ENCODE results near the gene CCDC83.
"Not testable (repeated sequence)": the region's sequence is repeated elsewhere in the genome, so short reads cannot be mapped to it uniquely, and the experiment has no call there.

Gene CCDC83

DNA sequence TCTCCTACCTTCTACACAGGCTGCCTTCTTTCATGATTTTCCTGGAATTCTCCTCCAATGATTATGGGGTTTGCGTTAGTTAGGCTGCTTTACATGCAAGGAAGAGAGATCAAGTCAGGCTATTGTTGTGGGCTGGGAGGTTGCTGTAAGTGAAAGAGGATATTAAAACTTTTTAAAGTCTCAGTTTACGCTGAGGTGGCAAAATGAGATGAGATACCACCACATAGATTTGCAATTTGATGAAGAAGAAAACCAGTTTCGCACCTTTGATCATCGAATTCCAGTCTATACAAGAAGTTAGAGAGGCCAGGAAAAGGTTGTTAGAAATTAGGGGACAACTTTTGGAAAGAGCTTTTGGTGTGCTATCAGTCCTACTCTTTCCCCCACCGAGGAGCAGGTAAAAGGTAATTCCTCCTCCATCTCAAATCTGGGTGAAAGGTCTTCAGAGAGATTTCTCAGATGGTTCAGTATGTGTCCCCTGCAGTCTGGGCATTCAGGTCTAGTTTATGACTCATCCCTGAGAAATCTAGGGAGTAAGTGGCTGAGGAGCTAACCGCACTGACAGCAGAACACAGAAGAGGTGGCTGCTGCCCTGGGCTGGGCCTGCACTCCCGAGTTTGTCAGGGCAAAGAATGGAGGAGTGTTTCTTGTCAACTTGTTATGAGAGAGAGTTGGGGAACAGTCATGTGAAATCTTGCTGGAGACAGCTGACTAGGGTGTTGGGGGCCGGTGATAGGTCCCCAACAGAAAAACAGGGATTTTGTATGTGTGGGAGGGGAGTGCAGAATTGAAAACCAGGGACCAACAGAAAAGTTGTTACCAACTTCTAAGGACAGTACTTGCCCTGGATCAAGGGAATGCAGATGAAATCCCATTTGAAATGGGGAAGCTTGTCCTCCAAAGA, 34.7 kb downstream of the CCDC83 start:
- no peak for DNase-seq

DNA sequence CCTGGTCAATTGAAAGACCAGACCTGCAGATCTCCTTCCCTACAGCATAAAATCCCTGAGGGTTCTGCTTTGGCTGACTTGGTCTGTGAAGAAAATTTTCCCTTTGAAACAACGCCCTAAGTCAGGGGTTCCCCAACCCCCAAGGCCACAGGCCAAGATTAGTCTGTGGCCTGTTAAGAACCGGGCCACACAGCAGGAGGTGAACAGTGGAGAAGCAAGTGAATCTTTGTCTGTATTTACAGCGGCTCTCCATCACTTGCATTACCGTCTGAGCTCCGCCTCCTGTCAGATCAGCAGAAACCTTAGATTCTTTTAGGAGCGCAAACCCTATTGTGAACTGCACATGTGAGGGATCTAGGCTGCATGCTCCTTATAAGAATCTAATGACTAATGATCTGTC, 38.2 kb downstream of the CCDC83 start:
- DNase-seq: no peak

DNA sequence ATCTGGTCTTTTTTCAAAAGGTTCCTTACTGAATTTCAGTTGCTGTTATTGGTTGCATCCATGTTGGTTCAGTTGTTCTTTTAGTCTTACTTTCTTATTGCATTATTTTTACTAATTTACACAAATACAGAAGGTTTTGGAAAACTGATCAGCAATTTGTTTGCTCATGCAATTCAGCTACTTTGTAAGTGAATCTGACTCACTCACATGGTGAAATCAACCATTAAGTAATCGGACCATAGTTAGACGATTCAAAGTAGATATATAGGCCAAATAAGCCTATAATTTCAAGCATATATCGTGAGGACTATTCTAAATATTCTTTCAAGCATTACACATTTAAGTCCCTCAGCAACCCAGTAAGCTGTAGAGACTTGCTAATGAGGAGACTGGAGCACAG, 41.7 kb downstream of the CCDC83 start:
- DNase-seq: no peak

DNA sequence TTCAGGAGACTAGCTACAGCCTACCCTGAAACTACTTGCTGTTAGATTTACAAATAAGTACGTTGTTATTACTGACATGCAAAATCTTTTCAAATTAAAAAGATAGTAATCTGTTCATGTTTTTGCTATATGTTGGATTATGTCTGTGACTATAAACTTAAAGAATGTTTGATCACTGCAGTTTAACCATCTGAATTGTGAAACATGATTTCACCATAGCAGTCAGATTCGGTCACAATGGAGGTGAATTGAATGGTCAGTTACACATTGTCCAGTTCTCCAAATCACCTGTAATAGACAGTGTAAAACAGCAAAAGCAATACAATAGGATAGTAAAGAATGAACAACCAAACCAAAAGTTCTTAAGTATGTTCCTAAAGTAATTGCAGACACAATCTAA, 43.3 kb downstream of the CCDC83 start:
- no peak for DNase-seq

DNA sequence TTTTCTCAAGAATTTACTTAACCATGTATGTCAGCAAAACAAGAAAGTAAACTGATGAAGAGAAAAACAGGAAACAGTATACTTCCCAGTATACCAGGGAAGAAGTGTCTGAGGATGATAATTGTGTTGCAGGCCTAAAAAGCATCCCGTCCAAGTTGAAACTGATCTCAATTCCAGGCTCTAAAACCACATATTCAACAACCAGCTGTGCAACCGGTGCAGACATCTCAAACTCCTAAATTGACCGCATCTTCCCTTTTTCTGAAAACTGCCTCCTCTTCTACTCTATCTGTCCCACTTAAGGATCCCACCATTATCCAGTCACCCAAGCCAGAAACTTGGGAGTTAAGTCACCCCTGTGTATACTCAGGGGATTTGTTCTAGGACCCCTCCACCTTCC, 47.2 kb downstream of the CCDC83 start:
- no peak for DNase-seq

DNA sequence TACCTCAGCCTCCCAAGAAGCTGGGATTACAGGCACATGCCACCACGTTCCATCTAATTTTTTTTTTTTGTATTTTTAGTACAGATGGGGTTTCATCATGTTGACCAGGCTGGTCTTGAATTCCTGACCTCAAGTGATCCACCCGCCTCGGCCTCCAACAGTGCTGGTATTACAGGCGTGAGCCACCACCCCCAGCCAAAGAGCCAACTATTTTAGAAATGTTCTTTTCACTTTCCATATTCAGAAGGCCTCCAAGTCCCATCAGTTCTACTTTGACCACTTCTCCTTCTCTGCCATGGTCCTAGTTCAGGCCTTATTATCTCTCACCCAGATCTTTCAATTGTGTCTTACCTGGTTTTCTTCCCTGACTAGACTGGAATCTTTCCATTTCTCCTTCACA, 48.2 kb downstream of the CCDC83 start:
- no peak for DNase-seq

DNA sequence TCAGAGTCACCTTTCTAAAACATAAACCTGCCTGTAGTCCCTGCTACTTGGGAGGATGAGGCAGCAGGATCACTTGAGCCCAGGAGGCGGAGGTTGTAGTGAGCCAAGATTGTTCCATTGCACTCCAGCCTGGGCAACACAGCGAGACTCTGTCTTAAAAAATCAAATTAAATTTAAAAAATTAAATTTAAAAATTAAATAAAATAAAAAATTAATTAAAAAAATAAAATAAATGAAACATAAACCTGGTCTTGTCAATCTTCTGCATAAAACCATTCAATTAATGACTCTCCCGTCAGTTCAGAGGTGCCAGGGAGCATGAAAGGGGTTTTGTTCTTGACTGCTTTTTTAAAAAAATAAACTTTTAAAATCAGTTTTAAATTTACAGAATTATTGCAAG, 48.6 kb downstream of the CCDC83 start:
- DNase-seq: no peak

DNA sequence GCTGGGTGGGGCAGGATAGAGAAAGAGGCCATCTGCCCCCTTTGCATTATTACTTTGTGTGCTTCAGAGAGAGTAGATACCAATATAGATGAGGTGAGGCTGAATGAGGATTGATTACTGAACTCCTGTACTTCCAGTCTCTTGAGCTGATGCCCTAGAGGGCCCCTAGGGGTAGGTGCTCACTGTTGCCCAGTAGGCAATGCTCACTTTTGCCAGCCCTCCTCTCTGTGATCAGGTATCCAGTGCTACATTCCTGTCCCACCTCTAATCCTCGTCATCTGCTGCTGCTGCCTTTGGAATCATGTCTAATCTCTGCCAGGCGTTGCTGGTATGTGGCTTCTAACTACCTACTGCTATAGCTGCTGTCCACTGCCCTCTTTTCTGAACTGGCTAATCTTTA, 57.2 kb downstream of the CCDC83 start:
- no peak for DNase-seq

DNA sequence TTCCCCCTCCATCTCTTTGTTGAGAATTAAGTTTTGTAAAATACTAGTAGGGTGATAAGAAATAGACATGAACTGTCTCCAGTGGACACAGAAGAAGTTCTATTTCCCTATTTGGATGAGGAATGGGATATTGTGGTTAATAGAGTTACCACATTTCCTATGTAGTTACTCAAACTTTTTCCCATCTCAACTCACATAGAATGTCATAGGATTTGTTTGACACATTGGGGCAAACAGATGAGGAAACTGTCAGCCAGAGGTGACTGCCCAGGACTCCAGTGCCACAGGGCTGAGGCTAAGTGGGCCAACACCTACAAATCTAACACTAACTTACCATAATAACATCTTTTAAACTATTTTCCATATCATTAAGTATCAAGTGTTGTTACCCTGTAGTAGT, 58.3 kb downstream of the CCDC83 start:
- DNase-seq: no peak

DNA sequence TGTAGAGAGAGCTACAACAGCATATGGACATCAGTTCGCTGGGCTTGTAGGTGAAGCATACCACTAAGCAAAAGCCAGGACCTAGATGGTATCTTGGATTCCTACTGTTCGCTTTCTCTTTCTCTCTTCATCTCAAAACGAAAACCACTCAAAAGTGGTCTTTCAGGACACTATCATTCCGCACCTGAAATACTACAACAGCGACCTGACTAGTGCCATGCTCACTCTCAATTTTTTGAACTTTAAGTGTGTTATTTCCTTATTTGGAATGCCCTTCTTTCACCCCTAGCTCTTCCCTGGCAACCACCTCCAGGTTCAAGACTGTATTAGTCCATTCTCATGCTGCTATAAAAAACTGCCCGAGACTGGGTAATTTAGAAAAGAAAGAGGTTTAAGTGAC, 59.2 kb downstream of the CCDC83 start:
- DNase-seq: no peak

DNA sequence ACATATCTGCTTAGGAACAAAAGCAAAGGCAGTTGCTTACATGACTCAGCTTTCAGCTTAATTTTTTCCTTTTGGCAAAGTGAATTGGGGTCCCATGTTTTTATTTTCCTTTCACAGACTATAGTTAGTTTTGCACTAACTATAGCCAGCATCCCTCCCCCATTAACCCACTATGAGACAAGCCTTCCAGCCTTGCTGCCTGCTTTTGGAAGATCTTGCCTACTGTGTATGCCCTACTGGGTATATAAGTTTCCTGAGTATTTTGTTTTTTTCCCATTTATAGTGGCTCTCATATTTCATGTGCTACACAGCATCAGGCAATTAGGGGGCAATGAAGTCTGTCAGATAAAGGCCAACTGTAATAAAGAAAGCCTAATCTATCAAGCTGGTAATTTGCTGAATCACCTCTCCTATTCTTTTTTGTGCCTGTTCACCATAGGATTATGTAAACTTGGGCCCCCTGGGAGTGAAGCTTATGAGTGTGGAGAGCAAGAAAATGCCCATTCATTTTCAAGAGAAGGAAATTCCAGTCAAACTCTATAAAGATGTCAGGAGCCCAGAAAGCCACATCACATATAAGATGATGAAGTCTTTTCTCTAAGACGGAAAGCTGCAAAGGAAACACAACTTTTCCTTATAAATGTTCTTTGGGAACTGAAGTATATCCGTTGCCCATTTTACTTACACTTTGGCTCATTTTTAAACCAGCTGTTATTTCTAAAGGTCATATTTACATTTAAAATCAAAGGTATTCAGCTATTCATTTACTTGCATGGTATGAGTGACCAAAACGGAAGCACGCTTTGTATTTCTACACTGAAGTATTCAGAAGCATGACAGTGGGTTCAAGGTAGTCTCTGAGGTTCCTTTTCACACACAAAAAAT, 64.0 kb downstream of the CCDC83 start:
- DNase-seq: no peak

DNA sequence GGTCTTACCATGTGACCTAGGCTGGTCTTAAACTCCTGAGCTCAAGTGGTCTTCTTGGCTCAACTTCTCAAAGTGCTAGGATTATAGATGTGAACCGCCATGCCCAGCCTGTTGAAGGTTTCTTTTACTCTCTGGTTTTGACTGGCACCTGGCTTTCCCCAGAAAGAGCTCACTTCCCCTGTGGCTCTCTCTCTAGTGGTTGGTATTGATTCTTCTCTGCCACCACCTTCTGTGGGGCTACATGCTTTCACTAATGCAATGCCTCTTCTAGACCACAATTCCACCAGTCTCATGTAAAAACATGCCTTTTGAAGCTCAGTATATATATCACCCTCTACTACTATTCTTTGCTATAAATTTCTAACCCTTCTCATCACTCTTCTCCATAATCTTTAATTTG, 67.2 kb downstream of the CCDC83 start:
- no peak for DNase-seq

DNA sequence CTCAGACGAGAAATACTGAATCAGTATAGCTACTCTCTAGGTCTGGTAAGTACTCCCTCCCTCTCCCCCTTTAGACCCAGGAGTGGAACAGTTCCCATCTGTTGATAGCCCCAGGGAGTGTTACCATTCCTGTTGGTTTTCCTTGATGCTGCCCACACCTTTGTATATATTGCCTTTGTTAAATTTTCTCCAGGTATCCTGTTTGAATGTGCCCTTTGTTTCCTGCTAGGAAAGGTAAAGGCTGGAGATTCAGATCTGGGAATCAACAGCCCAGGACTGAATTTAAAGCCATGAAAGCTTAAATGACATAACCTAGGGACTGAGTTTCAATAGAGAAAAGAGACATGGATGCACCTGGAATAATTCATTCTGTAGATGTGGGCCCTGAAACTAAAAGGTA, 68.3 kb downstream of the CCDC83 start:
- no peak for DNase-seq

DNA sequence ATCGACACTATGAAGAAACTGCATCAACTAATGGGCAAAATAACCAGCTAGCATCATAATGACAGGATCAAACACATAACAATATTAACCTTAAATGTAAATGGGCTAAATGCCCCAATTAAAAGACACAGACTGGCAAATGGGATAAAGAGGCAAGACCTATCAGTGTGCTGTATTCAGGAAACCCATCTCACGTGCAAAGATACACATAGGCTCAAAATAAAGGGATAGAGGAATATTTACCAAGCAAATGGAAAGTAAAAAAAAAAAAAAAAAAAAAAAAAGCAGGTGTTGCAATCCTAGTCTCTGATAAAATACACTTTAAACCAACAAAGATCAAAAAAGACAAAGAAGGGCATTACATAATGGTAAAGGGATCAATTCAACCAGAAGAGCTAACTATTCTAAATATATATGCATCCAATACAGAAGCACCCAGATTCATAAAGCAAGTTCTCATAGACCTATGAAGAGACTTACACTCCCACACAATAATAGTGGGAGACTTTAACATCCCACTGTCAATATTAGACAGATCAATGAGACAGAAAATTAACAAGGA, 71.6 kb downstream of the CCDC83 start:
- not testable (repeated sequence) for DNase-seq

DNA sequence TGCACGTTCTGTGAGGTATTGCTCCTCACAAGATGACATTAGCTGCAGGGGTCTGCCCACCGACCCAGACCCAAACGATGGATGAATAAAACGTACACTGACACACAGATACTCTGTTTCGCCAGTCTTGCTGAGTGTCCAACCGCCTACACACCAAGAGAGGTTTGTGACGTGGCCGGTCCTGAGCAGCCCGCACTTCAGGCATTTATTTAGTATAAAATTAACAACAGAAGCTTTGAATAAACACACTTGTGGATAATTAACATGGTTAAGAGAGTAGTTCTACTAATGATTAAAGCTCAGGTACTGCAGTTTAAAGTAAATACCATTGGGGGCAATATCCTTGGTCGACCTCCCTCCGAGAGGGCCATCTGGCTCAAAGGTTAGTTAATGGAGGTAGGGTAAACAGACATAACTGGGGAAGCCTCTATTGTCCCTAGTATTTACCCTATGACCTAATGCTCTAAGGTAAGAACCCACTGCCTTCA, 75.7 kb downstream of the CCDC83 start:
- DNase-seq: no peak

DNA sequence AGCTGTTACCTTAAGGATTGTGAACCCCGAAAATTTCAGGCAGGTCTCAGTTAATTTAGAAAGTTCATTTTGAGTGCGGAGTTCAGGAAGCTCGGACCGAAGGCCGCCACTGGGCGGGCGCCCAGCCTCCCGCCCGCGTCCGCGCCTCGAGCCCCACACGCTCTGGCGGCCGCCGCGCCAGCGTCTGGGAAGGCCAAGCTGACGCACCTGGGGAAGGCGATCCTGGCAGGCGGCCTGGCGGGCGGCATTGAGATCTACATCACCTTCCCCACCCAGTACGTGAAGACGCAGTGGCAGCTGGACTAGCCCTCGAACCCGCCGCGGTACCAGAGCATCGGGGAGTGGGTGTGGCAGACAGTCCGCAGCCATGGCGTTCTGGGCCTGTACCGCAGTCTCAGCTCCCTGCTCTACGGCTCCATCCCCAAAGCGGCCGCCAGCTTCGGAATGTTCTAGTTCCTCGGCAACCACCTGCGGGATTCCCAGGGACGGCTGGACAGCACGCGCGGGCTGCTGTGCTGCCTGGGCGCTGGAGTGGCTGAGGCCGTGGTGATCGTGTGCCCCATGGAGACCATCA, 79.5 kb downstream of the CCDC83 start:
- DNase-seq: no peak

DNA sequence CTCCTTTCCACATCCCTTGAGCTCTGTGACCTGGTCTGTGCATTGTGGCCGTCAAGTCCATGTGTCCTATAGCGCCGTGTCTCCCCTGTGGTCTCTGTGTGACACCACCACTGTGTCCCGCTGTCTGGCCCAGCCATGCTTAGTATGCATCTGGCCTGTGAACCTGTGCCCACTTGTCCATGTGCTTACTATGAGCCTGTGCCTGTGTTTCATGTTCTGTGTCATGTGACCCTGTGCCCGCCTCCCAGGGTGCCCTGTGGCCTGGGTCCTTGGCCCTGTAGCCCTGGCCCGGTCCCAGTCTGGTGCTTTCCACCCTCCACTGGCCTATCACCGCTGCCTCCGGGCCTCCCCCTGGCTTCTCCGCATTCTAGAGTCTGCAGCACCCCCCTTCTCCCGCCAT, 80.6 kb downstream of the CCDC83 start:
- DNase-seq: no peak

DNA sequence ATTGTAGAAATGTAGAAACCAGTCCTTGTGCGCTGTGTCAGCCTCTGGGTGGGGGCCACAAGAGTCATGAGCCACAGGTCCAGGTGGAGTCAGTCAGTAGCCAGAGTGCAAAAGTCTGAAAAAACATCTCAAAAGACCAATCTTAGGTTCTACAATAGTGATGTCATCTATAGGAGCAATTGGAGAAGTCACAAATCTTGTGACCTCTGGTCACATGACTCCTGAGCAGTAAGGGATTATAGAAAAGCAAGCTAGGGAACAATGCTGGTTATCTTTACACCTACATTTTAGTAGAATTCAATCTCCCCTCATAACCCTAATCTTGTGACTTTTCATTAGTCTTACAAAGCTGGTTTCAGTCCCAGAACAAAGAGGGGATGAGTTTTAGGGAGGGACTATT, 82.7 kb downstream of the CCDC83 start:
- no peak for DNase-seq

DNA sequence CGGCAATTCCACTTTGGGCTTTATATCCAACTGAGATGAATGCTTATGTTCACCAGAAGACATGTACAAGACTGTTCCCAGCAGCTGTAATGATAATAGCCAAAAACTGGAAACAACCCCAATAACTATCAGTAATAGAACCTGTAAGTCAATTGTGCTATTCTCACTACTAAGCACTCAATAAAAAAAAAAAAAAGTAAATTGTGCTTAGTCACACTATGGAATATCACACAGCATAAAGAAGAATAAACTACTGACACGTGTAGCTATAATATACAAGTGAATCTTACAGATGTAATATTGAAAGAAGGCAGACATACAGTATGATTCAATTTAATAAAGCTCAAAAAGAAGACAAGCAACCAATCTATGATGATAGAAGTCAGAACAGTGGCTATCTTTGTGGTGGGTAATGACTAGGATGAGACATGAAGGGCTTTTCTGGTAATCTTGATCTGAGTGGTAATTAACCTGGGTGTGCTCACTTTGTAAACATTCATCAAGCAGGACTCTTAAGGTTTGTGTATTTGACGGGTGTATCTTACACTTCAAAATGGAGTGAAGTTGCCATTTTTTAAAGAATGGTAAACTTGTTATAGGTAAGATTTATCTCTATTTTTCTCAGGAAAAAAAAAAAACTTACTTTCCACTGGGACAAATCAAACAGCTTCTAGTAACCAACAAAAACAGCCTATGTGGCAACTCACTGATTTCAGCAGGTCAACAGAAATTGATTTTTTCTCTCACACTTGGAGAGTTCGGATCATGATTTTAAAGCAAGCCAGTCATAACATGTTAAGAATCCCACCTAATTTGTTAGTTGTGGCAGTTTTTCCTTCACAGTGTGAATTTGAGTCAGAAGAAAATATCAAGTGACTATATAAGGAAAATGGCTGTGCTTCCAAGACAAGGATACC, 84.2 kb downstream of the CCDC83 start:
- no peak for DNase-seq

DNA sequence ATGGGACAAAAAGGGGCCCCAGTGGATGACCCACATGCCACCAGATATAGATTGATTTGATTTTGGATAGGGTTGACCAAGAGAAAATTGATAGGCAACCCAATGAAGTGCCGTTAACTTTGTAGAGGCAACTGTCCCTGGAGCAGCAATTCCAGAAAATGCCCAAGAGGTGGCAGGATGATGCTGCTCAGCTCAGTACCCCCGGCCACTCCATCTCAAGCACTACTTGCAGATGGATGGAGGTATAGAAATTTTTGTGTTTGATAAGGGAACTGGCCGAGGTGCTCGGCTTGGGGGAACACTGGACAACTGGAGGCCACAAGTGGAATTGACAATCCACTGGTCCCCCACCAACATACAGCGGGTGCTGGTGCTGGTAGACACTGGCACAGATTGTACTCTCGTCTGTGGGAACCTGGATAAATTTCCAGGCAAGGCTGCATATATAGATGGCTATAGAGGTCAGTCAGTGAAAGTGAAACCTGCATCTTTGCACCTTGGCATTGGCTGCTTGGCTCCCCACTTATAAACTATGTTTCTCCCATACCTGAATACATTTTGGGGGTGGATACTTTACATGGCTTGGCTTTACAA, 86.3 kb downstream of the CCDC83 start:
- peak; percentile 14 to 28 for DNase-seq

DNA sequence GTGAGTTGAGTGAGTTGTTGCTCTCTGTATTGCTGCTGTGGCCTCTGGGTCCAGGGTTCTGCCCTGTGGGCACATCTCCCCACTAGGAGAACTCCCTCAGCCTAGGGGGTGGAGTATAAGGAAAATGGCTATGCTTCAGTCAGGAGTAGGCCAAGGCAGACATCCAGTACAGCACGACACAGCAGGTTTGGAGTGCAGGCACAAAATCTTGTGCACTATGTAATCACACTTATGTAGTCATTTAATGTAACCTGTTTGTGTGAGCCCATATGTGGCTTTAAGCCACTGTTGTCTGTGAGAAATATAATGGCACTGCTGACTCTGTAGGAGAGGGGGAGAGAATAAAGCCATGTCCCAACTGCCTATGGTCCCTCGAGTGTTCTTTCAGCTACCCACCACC, 90.1 kb downstream of the CCDC83 start:
- no peak for DNase-seq

DNA sequence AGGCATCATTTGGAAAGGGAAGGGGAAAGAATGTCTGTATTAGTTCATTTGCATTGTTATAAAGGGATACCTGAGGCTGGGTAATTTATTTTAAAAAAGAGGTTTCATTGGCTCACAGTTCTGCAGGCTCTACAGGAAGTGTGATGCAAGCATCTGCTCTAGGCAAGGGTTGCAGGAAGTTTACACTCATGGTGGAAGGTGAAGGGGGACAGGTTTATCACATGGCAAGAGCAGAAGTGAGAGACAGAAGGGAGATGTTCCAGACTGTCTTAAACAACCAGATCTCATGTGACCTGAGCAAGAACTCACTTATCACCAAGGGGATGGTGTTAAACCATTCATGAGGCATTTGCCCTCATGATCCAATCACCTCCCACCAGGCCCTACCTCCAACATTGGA, 90.6 kb downstream of the CCDC83 start:
- DNase-seq: no peak

Data from CD4-positive, alpha-beta T cell treated with Interleukin-1 beta for 1 hour (primary cell).